Type B pancreatic cell (in vitro differentiated cells): Measurements from ENCODE around the gene LAMTOR2. TPM values are rescaled to one million over a fixed set of nuclear protein-coding genes. Genes with fewer than 3 reads are reported as not detected.

Source experiments
- DNase-seq: peaks from one replicate; pipeline ENCODE4 v3.0.0; 2021; ENCODE audit warnings: mixed read lengths; ENCODE audit not compliant: unreplicated experiment; ENCODE audit errors: extremely low spot score
- H3K27ac Mint-ChIP-seq: 2 replicates; pipeline ENCODE4 v1.8.0; 2021; ENCODE audit warnings: mild to moderate bottlenecking, mixed read lengths
- H3K27me3 Mint-ChIP-seq: 2 replicates; pipeline ENCODE4 v1.8.0; 2021; ENCODE audit warnings: mixed read lengths
- H3K36me3 Mint-ChIP-seq: 2 replicates; pipeline ENCODE4 v1.8.0; 2021; ENCODE audit warnings: mixed read lengths
- H3K4me1 Mint-ChIP-seq: one replicate; pipeline ENCODE4 v1.8.0; 2021; ENCODE audit warnings: mixed read lengths; ENCODE audit not compliant: unreplicated experiment
- H3K4me3 Mint-ChIP-seq: 2 replicates; pipeline ENCODE4 v1.8.0; 2021; ENCODE audit warnings: mild to moderate bottlenecking, mixed read lengths
- H3K9me3 Mint-ChIP-seq: 2 replicates; pipeline ENCODE4 v1.8.0; 2021; ENCODE audit warnings: mixed read lengths
- total RNA-seq: library from RNA; stranded (reverse); gene quantifications from 2 replicates; pipeline ENCODE4 v1.2.1, GENCODE V29; 2021; ENCODE audit warnings: low replicate concordance
- TF ChIP-seq, protein P1 (sequence below): fragments of 200-600 bp; sonication (generic); conservative IDR thresholded peaks from 2 replicates; pipeline ENCODE4 v1.5.0; 2021; ENCODE audit warnings: antibody characterized with exemption, mild to moderate bottlenecking

LAMTOR2 gene
- total RNA-seq, 1 donor from 2014 or later, result 60.9 TPM

DNA sequence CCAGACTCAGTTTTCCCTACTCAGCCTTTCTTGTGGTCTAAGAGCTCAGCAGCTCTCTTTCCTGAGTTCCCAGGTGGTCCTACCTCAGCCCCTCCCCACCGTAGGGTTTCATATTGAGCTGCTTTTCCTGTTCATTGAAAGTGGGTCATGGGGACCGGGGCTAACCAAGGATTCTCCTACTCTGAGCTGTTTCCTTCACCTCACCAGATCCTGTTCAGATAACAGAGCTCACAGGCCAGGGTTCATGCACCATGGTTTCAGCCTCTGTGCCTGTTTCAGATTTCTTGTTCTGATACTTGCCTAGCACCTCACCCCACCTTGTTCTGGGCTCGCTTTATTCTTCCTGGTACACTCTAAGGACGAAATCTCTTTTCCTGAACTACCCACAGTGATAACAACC is 9.5 kb upstream of the LAMTOR2 start:
- Mint-ChIP-seq H3K9me3 (no peaks in the 10 kb centered on the region), H3K4me3 (no peak overlapping the region), H3K27me3 (no peaks in the 10 kb centered on the region), H3K4me1 (no peaks in the 10 kb centered on the region), H3K36me3 (peaks cover 17% of the 10 kb centered on the region), H3K27ac (no peak overlapping the region)
- TF ChIP-seq, protein P1, sequence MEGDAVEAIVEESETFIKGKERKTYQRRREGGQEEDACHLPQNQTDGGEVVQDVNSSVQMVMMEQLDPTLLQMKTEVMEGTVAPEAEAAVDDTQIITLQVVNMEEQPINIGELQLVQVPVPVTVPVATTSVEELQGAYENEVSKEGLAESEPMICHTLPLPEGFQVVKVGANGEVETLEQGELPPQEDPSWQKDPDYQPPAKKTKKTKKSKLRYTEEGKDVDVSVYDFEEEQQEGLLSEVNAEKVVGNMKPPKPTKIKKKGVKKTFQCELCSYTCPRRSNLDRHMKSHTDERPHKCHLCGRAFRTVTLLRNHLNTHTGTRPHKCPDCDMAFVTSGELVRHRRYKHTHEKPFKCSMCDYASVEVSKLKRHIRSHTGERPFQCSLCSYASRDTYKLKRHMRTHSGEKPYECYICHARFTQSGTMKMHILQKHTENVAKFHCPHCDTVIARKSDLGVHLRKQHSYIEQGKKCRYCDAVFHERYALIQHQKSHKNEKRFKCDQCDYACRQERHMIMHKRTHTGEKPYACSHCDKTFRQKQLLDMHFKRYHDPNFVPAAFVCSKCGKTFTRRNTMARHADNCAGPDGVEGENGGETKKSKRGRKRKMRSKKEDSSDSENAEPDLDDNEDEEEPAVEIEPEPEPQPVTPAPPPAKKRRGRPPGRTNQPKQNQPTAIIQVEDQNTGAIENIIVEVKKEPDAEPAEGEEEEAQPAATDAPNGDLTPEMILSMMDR, result no peak
- DNase-seq, result no peak

DNA sequence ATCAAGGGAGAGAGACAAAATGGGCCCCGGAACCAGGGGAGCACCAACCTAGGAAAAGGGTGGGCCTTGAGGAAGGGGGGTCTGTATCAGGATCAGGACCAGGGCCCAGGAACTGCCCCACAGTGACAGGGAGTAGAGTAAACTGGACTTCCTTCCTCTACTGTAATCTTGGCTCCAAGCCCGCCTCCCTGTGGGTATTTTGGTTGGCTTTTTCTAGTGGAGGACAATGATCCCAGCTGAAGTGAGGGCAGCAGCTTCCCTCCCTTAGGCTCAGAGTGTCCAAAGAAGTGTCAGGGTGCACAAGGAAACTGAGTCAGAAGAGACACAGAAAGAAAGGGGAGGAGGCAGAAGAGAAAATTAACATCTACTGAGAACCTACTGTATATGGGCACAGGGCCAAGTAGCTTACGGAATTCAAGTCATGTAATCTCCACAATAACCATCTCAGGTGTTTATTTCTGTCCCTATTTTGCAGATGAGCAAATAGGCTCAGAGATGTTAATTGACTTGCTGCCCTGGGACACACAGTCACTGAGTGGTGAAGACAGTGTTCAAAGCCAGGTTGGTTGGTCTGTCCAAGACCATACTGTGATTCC is 5.8 kb upstream of the LAMTOR2 start:
- TF ChIP-seq, protein P1, result no peak
- H3K27ac Mint-ChIP-seq, result no peak overlapping the region
- H3K9me3 Mint-ChIP-seq, result no peaks in the 10 kb centered on the region
- DNase-seq, result no peak
- no peak overlapping the region for H3K4me3 Mint-ChIP-seq
- peaks cover 14% of the 10 kb centered on the region for H3K4me1 Mint-ChIP-seq
- peaks cover 14% of the 10 kb centered on the region for H3K36me3 Mint-ChIP-seq
- no peaks in the 10 kb centered on the region for H3K27me3 Mint-ChIP-seq

DNA sequence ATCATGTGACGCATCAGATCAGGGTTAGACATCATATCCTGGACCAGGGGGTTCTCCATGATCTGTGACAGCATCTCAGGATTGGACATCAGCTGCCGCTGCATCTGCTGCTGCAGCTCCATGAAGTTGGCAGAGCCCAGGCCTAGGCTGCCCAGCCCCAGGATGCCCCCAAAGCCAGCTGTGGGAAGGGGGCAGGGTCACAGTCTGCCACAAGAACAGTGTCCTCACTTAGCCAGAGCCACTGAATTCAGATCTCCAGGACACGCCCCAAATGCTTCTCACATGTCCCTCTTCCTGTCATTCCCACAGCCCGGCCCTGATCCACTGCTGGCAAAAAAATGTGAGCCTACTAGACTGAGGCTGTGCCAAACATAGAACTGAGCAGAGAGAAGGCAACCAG is 4.2 kb upstream of the LAMTOR2 start:
- Mint-ChIP-seq H3K36me3 (peaks cover 12% of the 10 kb centered on the region), H3K27me3 (no peaks in the 10 kb centered on the region), H3K4me3 (peak overlapping the region; percentile 39), H3K4me1 (peaks cover 16% of the 10 kb centered on the region), H3K9me3 (no peaks in the 10 kb centered on the region), H3K27ac (no peak overlapping the region)
- TF ChIP-seq, protein P1, result no peak
- DNase-seq, result no peak

DNA sequence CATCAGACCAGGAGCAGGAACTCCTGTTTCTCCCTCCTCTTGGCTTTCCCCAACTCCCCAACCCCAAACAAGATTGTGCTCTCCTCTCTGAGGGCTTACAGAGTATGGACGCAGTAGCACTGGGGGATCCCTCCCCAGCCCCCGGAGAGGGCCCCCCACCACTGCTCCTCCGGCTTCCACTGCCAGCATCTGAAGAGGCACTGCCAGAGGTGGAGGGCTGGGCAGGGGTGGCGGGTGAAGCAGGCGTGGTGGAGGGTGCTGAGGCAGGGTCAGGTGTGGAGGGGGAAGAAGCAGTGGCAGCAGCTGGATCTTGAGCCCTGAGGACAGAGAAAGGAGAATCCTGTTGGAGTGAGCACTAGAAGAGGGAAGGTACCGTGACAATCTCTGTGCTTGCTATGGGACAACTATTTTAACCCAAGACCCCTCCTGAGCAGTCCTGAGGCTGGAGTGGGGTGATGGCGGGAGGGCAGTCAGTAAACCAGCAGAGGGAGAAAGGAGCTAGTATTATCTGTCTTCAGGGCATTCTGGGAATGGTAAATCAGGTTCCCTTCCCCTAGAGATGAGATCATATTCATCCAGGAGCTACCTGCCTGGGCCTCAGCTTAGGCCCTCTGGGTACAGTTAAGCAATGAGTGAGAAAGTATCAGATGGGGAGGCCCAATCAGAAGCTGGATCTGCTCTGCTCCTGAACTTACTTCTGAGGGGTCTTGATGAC is 3.4 kb upstream of the LAMTOR2 start:
- peaks cover 21% of the 10 kb centered on the region for H3K4me1 Mint-ChIP-seq
- no peak overlapping the region for H3K27ac Mint-ChIP-seq
- H3K9me3 Mint-ChIP-seq, result no peaks in the 10 kb centered on the region
- peak overlapping the region; percentile 65 for H3K4me3 Mint-ChIP-seq
- H3K27me3 Mint-ChIP-seq, result no peaks in the 10 kb centered on the region
- DNase-seq, result no peak
- H3K36me3 Mint-ChIP-seq, result peaks cover 11% of the 10 kb centered on the region
- TF ChIP-seq, protein P1, result no peak

DNA sequence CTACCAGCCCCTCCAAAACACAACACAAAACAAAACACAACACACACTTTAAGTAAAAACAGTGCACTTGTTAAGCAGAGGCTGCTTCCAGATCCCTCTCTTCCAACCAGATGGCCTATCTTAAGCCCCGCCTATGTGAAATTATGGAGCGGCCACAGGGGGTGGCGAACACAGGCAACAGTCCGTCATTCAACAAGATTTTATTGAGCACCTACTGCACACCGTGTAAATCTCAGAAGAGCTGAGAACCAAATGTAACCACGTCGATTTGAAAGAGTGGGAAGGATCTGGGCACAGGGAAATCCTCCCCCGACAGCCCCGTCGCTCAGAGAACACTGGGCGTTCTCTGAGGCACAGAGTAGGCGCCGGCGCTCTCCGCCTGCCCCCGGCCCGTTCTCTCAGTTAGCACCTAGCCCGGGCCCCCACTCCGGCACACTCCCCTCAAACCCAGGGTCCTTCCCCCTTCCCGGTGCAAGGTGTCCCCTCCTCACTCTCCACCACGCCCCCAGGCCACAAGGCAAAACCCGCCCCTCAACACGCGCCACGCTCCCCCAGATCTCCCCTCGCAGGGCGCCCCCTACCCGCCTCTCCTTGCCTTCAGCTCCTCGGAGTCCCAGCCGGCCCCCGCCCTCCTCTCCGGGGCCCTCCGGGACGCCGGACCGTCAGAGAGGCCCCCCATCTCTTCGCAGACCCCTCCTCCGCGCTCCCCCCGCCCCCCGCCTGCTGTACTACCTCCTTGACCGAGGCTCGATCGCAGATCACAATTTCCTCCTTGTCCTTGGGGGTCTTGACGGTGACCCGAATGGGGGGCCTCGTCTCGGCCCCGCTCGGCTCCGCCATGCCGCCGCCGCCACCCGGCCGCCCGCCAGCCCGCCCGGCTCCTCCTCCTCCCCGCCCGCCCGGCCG is 1.5 kb upstream of the LAMTOR2 start:
- peak; percentile 89 for DNase-seq
- TF ChIP-seq, protein P1, result peak; percentile 61

More for the DNA sequence above, 1.5 kb upstream of the LAMTOR2 start:
- H3K27ac Mint-ChIP-seq, result peak overlapping the region; percentile 96
- peaks cover 21% of the 10 kb centered on the region for H3K4me1 Mint-ChIP-seq
- H3K4me3 Mint-ChIP-seq, result peak overlapping the region; percentile 99
- H3K27me3 Mint-ChIP-seq, result no peaks in the 10 kb centered on the region
- peaks cover 11% of the 10 kb centered on the region for H3K36me3 Mint-ChIP-seq
- H3K9me3 Mint-ChIP-seq, result no peaks in the 10 kb centered on the region
